AG04449 (cell line): ENCODE measurements around the gene BMPR1B.
"Not testable (repeated sequence)": the region's sequence is repeated elsewhere in the genome, so short reads cannot be mapped to it uniquely, and the experiment has no call there.

Experiments used
- CTCF ChIA-PET: fragments of 350-600 bp; formaldehyde crosslinking; extraction: SDS; loops from one replicate; lab custom pipeline; 2021; ENCODE audit warnings: antibody characterized with exemption; lab: Yijun Ruan, JAX
- POLR2A ChIA-PET: fragments of 400-600, 350-600 bp; formaldehyde crosslinking; extraction: SDS; loops from one replicate; lab custom pipeline; 2020; ENCODE audit warnings: antibody characterized with exemption, inconsistent platforms; lab: Yijun Ruan, JAX
- DNase-seq: peaks from one replicate; pipeline ENCODE4 v3.0.0-alpha.2; 2010; ENCODE audit warnings: low read depth, low spot score
- H3K4me3 ChIP-seq: 2 replicates; pipeline ENCODE4 v1.5.1; 2011; ENCODE audit warnings: low read depth, mild to moderate bottlenecking, control low read depth, low read length
- CTCF ChIP-seq: IDR thresholded peaks from one replicate; pipeline ENCODE4 v1.5.1; 2011; ENCODE audit warnings: mild to moderate bottlenecking, moderate library complexity, low read length, control low read depth, inconsistent platforms; ENCODE audit not compliant: insufficient read depth; ENCODE audit errors: missing control alignments

BMPR1B gene

GRCh38 chr4:95165926-95166524 is 408.3 kb downstream of the BMPR1B start:
- POLR2A ChIA-PET, result no interaction called here
- CTCF ChIA-PET, result interaction anchor here (0.6 to 3.8 kb wide), 10 partner anchors 10 to 39 kb away, joined by 3 to 28 read pairs (median 3); no protein-coding TSS in a partner anchor
- H3K4me3 ChIP-seq, result no peak overlapping the region
- DNase-seq, result peak; percentile 26
- peak; percentile 49 for TF ChIP-seq CTCF

GRCh38 chr4:95167805-95168204 is 410.1 kb downstream of the BMPR1B start:
- no peak for DNase-seq
- no peak for TF ChIP-seq CTCF
- CTCF ChIA-PET, result interaction anchor here (0.8 to 3.8 kb wide), 4 partner anchors 12 to 547 kb away, joined by 3 to 28 read pairs (median 4); no protein-coding TSS in a partner anchor
- no peak overlapping the region for H3K4me3 ChIP-seq
- POLR2A ChIA-PET, result no interaction called here

- TF ChIP-seq CTCF, result no peak
- no peak for DNase-seq
- H3K4me3 ChIP-seq, result no peak overlapping the region
- POLR2A ChIA-PET, result no interaction called here
- CTCF ChIA-PET, result interaction anchor here (1.0 to 1.2 kb wide), 3 partner anchors 9 to 44 kb away, joined by 3 read pairs; no protein-coding TSS in a partner anchor
Measured at GRCh38 chr4:95170176-95170575, 412.4 kb downstream of the BMPR1B start.

GRCh38 chr4:95171377-95171776 is 413.6 kb downstream of the BMPR1B start:
- CTCF ChIA-PET, DNase-seq: not testable (repeated sequence)

GRCh38 chr4:95178938-95179337 is 421.2 kb downstream of the BMPR1B start:
- no peak overlapping the region for H3K4me3 ChIP-seq
- TF ChIP-seq CTCF, result no peak
- DNase-seq, result no peak
- ChIA-PET CTCF (interaction anchor here (1.2 kb wide), 2 partner anchors 8 to 13 kb away, joined by 3 read pairs; no protein-coding TSS in a partner anchor), POLR2A (no interaction called here)

More at GRCh38 chr4:95171377-95171776, 413.6 kb downstream of the BMPR1B start:
- H3K4me3 ChIP-seq, POLR2A ChIA-PET: not testable (repeated sequence)

- TF ChIP-seq CTCF, result no peak
- CTCF ChIA-PET, result interaction anchor here (1.1 kb wide), 1 partner anchor 12 kb away, joined by 5 read pairs; no protein-coding TSS in a partner anchor
- POLR2A ChIA-PET, result no interaction called here
- H3K4me3 ChIP-seq, result no peak overlapping the region
- DNase-seq, result no peak
Measured at GRCh38 chr4:95180531-95181242, 422.9 kb downstream of the BMPR1B start.
